Endothelial cell of umbilical vein (primary cell): ENCODE measurements around the gene SIX6. TPM values are rescaled to one million over a fixed set of nuclear protein-coding genes. Genes with fewer than 3 reads are reported as not detected.

Experiments used
- BruUV-seq: library from RNA; stranded (reverse); fragments of 400-500 nt; replicated peaks from 2 replicates; lab custom pipeline; 2021; lab: Mats Ljungman, UMichigan
- CTCF ChIA-PET: fragments of 300-600, 350-600 bp; sonication (Branson Sonifier 250); formaldehyde crosslinking; loops from one replicate; lab custom pipeline; 2021; ENCODE audit warnings: antibody characterized with exemption, inconsistent platforms; lab: Charles Lee
- POLR2A ChIA-PET: fragments of 300-600, 350-600 bp; sonication (Branson Sonifier 250); formaldehyde crosslinking; loops from one replicate; lab custom pipeline; 2021; ENCODE audit warnings: antibody characterized with exemption, inconsistent platforms; lab: Charles Lee
- DNase-seq: peaks from one replicate; pipeline ENCODE4 v3.0.0-alpha.2; 2011; ENCODE audit warnings: low read depth, low spot score
- FAIRE-seq: peaks from 2 replicates; lab custom pipeline; 2011; peaks lifted over from hg19 to GRCh38; lab: Jason Lieb, UNC
- H2AFZ ChIP-seq: 2 replicates; pipeline ENCODE4 v1.6.0; 2012; ENCODE audit warnings: low read depth, low read length, control low read depth, inconsistent platforms
- H3K27ac ChIP-seq: 2 replicates; pipeline ENCODE4 v1.5.1; 2011; ENCODE audit warnings: low read depth, mild to moderate bottlenecking, control low read depth, low read length, moderate library complexity; ENCODE audit not compliant: insufficient read depth
- H3K27me3 ChIP-seq, 2 experiments: 2 replicates each; pipeline versions ENCODE4 v1.6.0 to v1.6.1; 2011; ENCODE audit warnings: low read length in 2 of 2, mixed read lengths in 1 of 2; ENCODE audit not compliant: control insufficient read depth in 2 of 2, insufficient read depth in 2 of 2
- H3K36me3 ChIP-seq, 2 experiments: 2 replicates in 1 of 2; 3 replicates in 1 of 2; pipeline ENCODE4 v1.5.1; 2011; ENCODE audit warnings: low read length in 2 of 2, mild to moderate bottlenecking in 1 of 2, moderate library complexity in 1 of 2; ENCODE audit not compliant: control insufficient read depth in 2 of 2, insufficient read depth in 2 of 2; ENCODE audit errors: extremely low read depth in 1 of 2
- H3K4me1 ChIP-seq: 3 replicates; pipeline ENCODE4 v1.5.1; 2011; ENCODE audit warnings: mild to moderate bottlenecking, low read length; ENCODE audit not compliant: control insufficient read depth, insufficient read depth; ENCODE audit errors: extremely low read depth
- H3K4me2 ChIP-seq: 2 replicates; pipeline ENCODE4 v1.6.1; 2011; ENCODE audit warnings: low read length, control low read depth, mixed read lengths; ENCODE audit not compliant: insufficient read depth
- H3K4me3 ChIP-seq, 3 experiments: fragments of 200-600 bp in 1 of 3; sonication (generic), shearing (Covaris generic) in 1 of 3; replicated peaks in 1 of 3; 2 replicates each; pipeline ENCODE4 v1.5.1; 2011 to 2016; ENCODE audit warnings: control low read depth in 3 of 3, low read length in 3 of 3, mild to moderate bottlenecking in 2 of 3, inconsistent platforms in 1 of 3, low read depth in 1 of 3, moderate library complexity in 1 of 3; ENCODE audit not compliant: insufficient read depth in 1 of 3
- H3K79me2 ChIP-seq: 2 replicates; pipeline ENCODE4 v1.6.0; 2012; ENCODE audit warnings: low read length, inconsistent platforms; ENCODE audit not compliant: control insufficient read depth, insufficient read depth
- H3K9ac ChIP-seq: replicated peaks from 2 replicates; pipeline ENCODE3; 2011; ENCODE audit warnings: low read length, control low read depth; ENCODE audit not compliant: insufficient read depth; ENCODE audit errors: extremely low read depth
- H3K9me1 ChIP-seq: replicated peaks from 3 replicates; pipeline ENCODE4 v1.6.0; 2011; ENCODE audit warnings: mild to moderate bottlenecking, low read length; ENCODE audit not compliant: control insufficient read depth, insufficient read depth; ENCODE audit errors: extremely low read depth
- H3K9me3 ChIP-seq: replicated peaks from 2 replicates; pipeline ENCODE4 v1.5.1; 2012; ENCODE audit warnings: low read length, inconsistent platforms; ENCODE audit not compliant: control insufficient read depth, insufficient read depth
- H4K20me1 ChIP-seq: replicated peaks from 2 replicates; pipeline ENCODE3; 2011; ENCODE audit warnings: mild to moderate bottlenecking, low read length; ENCODE audit not compliant: control insufficient read depth, insufficient read depth; ENCODE audit errors: extremely low read depth
- EZH2 ChIP-seq: IDR thresholded peaks from 2 replicates; pipeline ENCODE4 v1.6.1; 2012; ENCODE audit warnings: borderline replicate concordance, low read depth, mild to moderate bottlenecking, moderate library complexity, low read length, inconsistent platforms; ENCODE audit not compliant: severe bottlenecking
- POLR2AphosphoS5 ChIP-seq: IDR thresholded peaks from 2 replicates; pipeline ENCODE4 v1.6.1; 2012; ENCODE audit warnings: low read depth, mild to moderate bottlenecking, control low read depth, low read length, moderate library complexity; ENCODE audit not compliant: insufficient read depth
- dilution Hi-C: fragments of 300-500 bp; cut with MboI; formaldehyde crosslinking; loops from one replicate; pipeline ENCODE4 v1.15.0; 2019; ENCODE audit warnings: low sequenced_read_pairs; ENCODE audit not compliant: extremely low pct_ligation_motif_present
- intact Hi-C: fragments of 100-400 bp; cut with micrococcal nuclease; formaldehyde crosslinking; loops from one replicate; pipeline ENCODE4 v1.10.0; 2022
- polyA plus RNA-seq, 4 experiments: library from polyadenylated mRNA; depleted of rRNA in 3 of 4; stranded (reverse) in 3 of 4; unstranded in 1 of 4; fragments of >200 nt; gene quantifications; 2 replicates each; pipeline versions ENCODE4 v1.2.1 to v1.2.3, GENCODE V29; 2011 to 2012; ENCODE audit warnings: missing spikeins in 1 of 4
- total RNA-seq: library from RNA; stranded (reverse); gene quantifications from 2 replicates; pipeline ENCODE4 v1.2.3, GENCODE V29; 2021
- TF ChIP-seq, protein P1 (sequence below), 2 donors: IDR thresholded peaks; 1 replicate in 1 of 2; 2 replicates in 1 of 2; pipeline ENCODE4 v1.5.1; 2011; ENCODE audit warnings: low read length in 2 of 2, mild to moderate bottlenecking in 2 of 2, moderate library complexity in 2 of 2, control low read depth in 1 of 2, inconsistent platforms in 1 of 2, low read depth in 1 of 2; ENCODE audit not compliant: insufficient read depth in 1 of 2; ENCODE audit errors: extremely low read depth in 1 of 2

The SIX6 gene
- total and polyA plus RNA-seq, 2 donors (not counting 3 experiments of a cell fraction or from before 2014, with no cell fraction given): not detected

DNA sequence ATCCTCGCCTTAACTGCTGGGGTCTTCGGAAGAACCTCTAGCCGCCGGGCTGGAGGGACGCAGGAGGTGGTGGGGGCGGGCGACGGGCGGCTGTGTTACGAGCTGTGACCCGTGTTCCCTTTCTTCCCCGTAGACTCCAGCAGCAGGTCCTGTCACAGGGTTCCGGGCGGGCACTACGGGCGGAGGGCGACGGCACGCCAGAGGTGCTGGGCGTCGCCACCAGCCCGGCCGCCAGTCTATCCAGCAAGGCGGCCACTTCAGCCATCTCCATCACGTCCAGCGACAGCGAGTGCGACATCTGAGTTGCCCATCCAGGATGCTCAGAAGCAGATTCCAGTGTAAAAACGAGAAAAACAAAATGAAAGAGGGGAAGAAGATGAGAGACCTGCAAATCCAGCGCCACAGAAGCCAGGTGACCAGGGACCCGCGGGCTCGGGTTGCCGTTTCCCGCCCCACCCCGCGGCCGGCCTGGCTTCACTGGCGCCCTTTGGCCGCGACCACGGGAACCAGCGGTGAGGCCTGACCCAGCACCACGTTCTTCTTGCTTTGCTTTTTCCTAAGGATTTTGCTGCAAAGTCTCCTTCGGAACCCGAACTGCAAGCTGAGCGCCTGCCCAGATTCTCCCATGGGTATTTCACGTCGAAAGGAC lies 2.1 kb downstream of the SIX6 start:
- BruUV-seq: no TSS peak
- peaks cover 89 to 100% of the 10 kb centered on the region in 2 experiments for H3K27me3 ChIP-seq
- TF ChIP-seq, protein P1, sequence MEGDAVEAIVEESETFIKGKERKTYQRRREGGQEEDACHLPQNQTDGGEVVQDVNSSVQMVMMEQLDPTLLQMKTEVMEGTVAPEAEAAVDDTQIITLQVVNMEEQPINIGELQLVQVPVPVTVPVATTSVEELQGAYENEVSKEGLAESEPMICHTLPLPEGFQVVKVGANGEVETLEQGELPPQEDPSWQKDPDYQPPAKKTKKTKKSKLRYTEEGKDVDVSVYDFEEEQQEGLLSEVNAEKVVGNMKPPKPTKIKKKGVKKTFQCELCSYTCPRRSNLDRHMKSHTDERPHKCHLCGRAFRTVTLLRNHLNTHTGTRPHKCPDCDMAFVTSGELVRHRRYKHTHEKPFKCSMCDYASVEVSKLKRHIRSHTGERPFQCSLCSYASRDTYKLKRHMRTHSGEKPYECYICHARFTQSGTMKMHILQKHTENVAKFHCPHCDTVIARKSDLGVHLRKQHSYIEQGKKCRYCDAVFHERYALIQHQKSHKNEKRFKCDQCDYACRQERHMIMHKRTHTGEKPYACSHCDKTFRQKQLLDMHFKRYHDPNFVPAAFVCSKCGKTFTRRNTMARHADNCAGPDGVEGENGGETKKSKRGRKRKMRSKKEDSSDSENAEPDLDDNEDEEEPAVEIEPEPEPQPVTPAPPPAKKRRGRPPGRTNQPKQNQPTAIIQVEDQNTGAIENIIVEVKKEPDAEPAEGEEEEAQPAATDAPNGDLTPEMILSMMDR (IDR thresholded peaks at IDR 0.05; ENCODE audit: extremely low read depth in 1 of 2, insufficient read depth in 1 of 2, low read depth in 1 of 2, low read length in 2 of 2): no peak
- TF ChIP-seq POLR2AphosphoS5 (no peak), EZH2 (peak; percentile 93)
- no peaks in the 10 kb centered on the region for H3K9me3 ChIP-seq
- no peaks in the 10 kb centered on the region for H3K9me1 ChIP-seq
- POLR2A ChIA-PET: no interaction called here
- H3K79me2 ChIP-seq: no peaks in the 10 kb centered on the region
- H3K36me3 ChIP-seq: no peaks in the 10 kb centered on the region
- H3K9ac ChIP-seq: no peak overlapping the region
- H4K20me1 ChIP-seq: no peaks in the 10 kb centered on the region
- no peak overlapping the region for H2AFZ ChIP-seq
- peaks cover 3% of the 10 kb centered on the region for H3K4me1 ChIP-seq
- peak overlapping the region; percentile 47 for H3K4me2 ChIP-seq
- DNase-seq (no peak), FAIRE-seq (no peak)
- H3K4me3 ChIP-seq: no peak overlapping the region
- intact Hi-C loops: loop anchor here (2.0 kb wide), 1 partner anchor 26 kb away; no protein-coding TSS in a partner anchor
- no peak overlapping the region for H3K27ac ChIP-seq
- dilution Hi-C loops: no loop called here
- CTCF ChIA-PET: no interaction called here

GRCh38 chr14:60512126-60512525 lies 3.2 kb downstream of the SIX6 start:
- Histone ChIP-seq H2AFZ (no peak overlapping the region), H3K79me2 (no peaks in the 10 kb centered on the region), H3K4me3 (no peak overlapping the region), H3K9ac (no peak overlapping the region), H3K27me3 (peaks cover 88 to 100% of the 10 kb centered on the region in 2 experiments), H3K4me2 (no peak overlapping the region), H3K4me1 (peaks cover 3% of the 10 kb centered on the region), H4K20me1 (no peaks in the 10 kb centered on the region), H3K9me1 (no peaks in the 10 kb centered on the region), H3K9me3 (no peaks in the 10 kb centered on the region), H3K36me3 (no peaks in the 10 kb centered on the region), H3K27ac (no peak overlapping the region)
- POLR2A ChIA-PET: no interaction called here
- intact Hi-C loops: no loop called here
- dilution Hi-C loops: no loop called here
- BruUV-seq: no TSS peak
- FAIRE-seq (no peak), DNase-seq (no peak)
- TF ChIP-seq, protein P1 (IDR thresholded peaks at IDR 0.05; ENCODE audit: extremely low read depth in 1 of 2, insufficient read depth in 1 of 2, low read depth in 1 of 2, low read length in 2 of 2): no peak
- TF ChIP-seq POLR2AphosphoS5: no peak
- CTCF ChIA-PET: interaction anchor here (0.8 to 1.2 kb wide), 2 partner anchors 162 to 180 kb away, joined by 3 read pairs; no protein-coding TSS in a partner anchor
